Measurements from ENCODE around the gene TSHR. TPM values are rescaled to one million over a fixed set of nuclear protein-coding genes. Genes with fewer than 3 reads are reported as not detected.

TSHR gene
- total RNA-seq, 6 donors from 2014 or later = 1.4 TPM; not detected in 5

- no peak for DNase-seq
- no peaks in the 10 kb centered on the region for H3K36me3 ChIP-seq
- H3K9me3 ChIP-seq = no peaks in the 10 kb centered on the region
- H3K27ac ChIP-seq = no peak overlapping the region
- ATAC-seq (ENCODE audit: low FRiP score in 2 of 2) = no peak
- H3K4me1 ChIP-seq = no peaks in the 10 kb centered on the region
- H3K4me3 ChIP-seq = no peak overlapping the region
- no peaks in the 10 kb centered on the region for H3K27me3 ChIP-seq
- no peak for TF ChIP-seq POLR2A (IDR thresholded peaks at IDR 0.05)
- TF ChIP-seq CTCF (IDR thresholded peaks at IDR 0.05) = no peak
- TF ChIP-seq EP300 (IDR thresholded peaks at IDR 0.05) = no peak
- TF ChIP-seq POLR2AphosphoS5 (IDR thresholded peaks at IDR 0.05) = no peak
These were observed 32.1 kb upstream of the TSHR start for GRCh38 chr14:80923368-80923767.

DNA sequence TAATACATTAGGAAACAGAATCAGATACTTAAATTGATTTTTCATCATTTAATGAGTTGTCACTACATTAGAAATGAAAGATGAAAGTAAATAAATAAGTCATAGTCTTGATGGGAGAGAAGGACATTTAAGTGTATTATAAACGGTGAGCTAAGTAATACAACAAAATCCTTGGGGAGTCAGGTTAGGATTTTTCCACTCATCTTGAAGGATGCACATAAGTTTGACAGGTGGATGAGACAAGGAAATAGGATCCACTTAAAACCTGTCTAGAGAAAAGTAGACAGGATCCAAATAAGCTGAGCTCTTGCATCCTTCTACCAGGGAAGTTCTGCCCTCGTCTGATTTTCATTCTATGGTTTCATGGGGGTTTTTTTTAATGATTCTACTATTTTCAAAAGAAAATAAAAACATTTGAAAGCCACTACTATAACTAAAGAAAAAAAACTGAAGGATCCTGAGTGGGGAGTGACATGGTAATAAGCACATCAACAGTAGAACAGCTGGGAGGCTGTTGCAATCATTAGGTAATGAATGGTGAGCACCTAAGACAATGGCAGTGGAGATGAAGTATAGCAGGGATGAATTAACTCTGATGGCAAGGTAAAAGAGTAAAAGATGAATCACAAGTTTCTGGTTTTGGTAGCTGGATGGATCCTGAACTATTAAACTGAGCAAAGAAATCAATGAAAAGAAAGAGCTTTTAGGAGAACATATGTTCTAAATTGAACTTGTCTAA lies 30.9 kb upstream of the TSHR start:
- 86 to 95% methylated on average over 2 of the region's 2 CpGs for WGBS, 2 donors
- Histone ChIP-seq H3K4me3 (no peak overlapping the region), H3K27ac (no peak overlapping the region), H3K9me3 (no peaks in the 10 kb centered on the region), H3K4me1 (no peaks in the 10 kb centered on the region), H3K27me3 (no peaks in the 10 kb centered on the region), H3K36me3 (no peaks in the 10 kb centered on the region)
- ATAC-seq (ENCODE audit: low FRiP score in 2 of 2) = no peak
- TF ChIP-seq POLR2AphosphoS5 (IDR thresholded peaks at IDR 0.05) = no peak
- no peak for TF ChIP-seq EP300 (IDR thresholded peaks at IDR 0.05)
- TF ChIP-seq CTCF (IDR thresholded peaks at IDR 0.05) = no peak
- TF ChIP-seq POLR2A (IDR thresholded peaks at IDR 0.05) = no peak
- DNase-seq = no peak

DNA sequence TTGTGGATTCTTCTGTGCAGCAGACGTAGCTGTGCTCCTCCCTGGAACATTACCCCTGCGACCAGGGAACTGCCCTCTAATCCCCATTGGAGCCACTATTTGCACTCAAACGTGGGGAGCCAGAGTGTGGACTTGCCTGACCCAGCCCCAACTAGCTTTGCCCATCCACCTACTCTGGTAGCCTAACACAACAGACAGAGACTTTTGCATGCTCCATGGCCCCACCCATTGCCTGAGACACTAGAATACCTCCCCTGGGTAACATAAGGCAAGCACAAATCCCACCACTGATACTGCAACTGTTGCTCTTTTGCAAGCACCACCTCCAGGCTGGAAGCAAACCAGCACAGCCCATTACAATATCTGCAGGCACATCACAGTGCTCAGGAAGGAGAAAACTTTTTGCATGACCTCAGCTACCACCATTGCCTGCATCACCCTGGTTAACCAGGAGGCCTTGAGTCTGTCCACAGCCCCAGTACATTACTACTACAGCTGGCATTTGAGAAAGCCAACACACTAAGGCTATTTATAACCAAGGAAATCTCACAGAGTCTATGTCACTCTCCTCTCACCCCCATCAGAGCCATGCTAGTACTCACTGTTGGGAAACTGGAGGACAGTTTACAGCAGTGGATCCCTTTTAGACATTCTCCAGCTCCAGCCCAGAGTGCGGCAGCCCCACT lies 28.9 kb upstream of the TSHR start:
- WGBS, 2 donors = 89 to 100% methylated on average over 4 of the region's 4 CpGs
- TF ChIP-seq CTCF (IDR thresholded peaks at IDR 0.05) = no peak
- no peak for TF ChIP-seq POLR2A (IDR thresholded peaks at IDR 0.05)
- no peak for TF ChIP-seq EP300 (IDR thresholded peaks at IDR 0.05)
- TF ChIP-seq POLR2AphosphoS5 (IDR thresholded peaks at IDR 0.05) = no peak
- Histone ChIP-seq H3K9me3 (no peaks in the 10 kb centered on the region), H3K36me3 (no peaks in the 10 kb centered on the region), H3K4me3 (no peak overlapping the region), H3K27ac (no peak overlapping the region), H3K4me1 (no peaks in the 10 kb centered on the region), H3K27me3 (no peaks in the 10 kb centered on the region)
- ATAC-seq (ENCODE audit: low FRiP score in 2 of 2) (peak in 1 of 2 donors; percentile 15), DNase-seq (no peak)

GRCh38 chr14:80927083-80927989 lies 28.1 kb upstream of the TSHR start:
- H3K27me3 ChIP-seq = no peaks in the 10 kb centered on the region
- H3K36me3 ChIP-seq = no peaks in the 10 kb centered on the region
- H3K9me3 ChIP-seq = no peaks in the 10 kb centered on the region
- 91 to 95% methylated on average over 8 of the region's 8 CpGs for WGBS, 2 donors
- ATAC-seq (ENCODE audit: low FRiP score in 2 of 2) (no peak), DNase-seq (no peak)
- no peak overlapping the region for H3K27ac ChIP-seq
- H3K4me3 ChIP-seq = no peak overlapping the region
- no peak for TF ChIP-seq CTCF (IDR thresholded peaks at IDR 0.05)
- no peak for TF ChIP-seq EP300 (IDR thresholded peaks at IDR 0.05)
- no peak for TF ChIP-seq POLR2AphosphoS5 (IDR thresholded peaks at IDR 0.05)
- TF ChIP-seq POLR2A (IDR thresholded peaks at IDR 0.05) = no peak
- no peaks in the 10 kb centered on the region for H3K4me1 ChIP-seq
